ENCODE data around the gene ADAMTS2.

The ADAMTS2 gene

GRCh38 chr5:179369530-179369884, 24.2 kb upstream of the ADAMTS2 start:
- Histone ChIP-seq H3K9ac (ENCODE audit: low read length) (no peak overlapping the region), H3K4me1 (ENCODE audit: control insufficient read depth, low read depth, low read length) (no peaks in the 10 kb centered on the region), H3K36me3 (ENCODE audit: control insufficient read depth, low read depth, low read length) (no peaks in the 10 kb centered on the region), H3K9me3 (ENCODE audit: control insufficient read depth, low read depth, low read length) (no peaks in the 10 kb centered on the region), H3K4me3 (ENCODE audit: low read length) (no peak overlapping the region), H3K27ac (ENCODE audit: low read length) (no peak overlapping the region), H3K27me3 (ENCODE audit: control insufficient read depth, insufficient read depth, low read length) (no peaks in the 10 kb centered on the region)

- Histone ChIP-seq H3K27ac (ENCODE audit: low read length) (no peak overlapping the region), H3K4me3 (ENCODE audit: low read length) (no peak overlapping the region), H3K27me3 (ENCODE audit: control insufficient read depth, insufficient read depth, low read length) (no peaks in the 10 kb centered on the region), H3K9ac (ENCODE audit: low read length) (no peak overlapping the region), H3K4me1 (ENCODE audit: control insufficient read depth, low read depth, low read length) (no peaks in the 10 kb centered on the region), H3K36me3 (ENCODE audit: control insufficient read depth, low read depth, low read length) (no peaks in the 10 kb centered on the region), H3K9me3 (ENCODE audit: control insufficient read depth, low read depth, low read length) (no peaks in the 10 kb centered on the region)
Measured at GRCh38 chr5:179368806-179369529, 23.7 kb upstream of the ADAMTS2 start.

- Histone ChIP-seq H3K27me3 (ENCODE audit: control insufficient read depth, insufficient read depth, low read length) (no peaks in the 10 kb centered on the region), H3K4me3 (ENCODE audit: low read length) (no peak overlapping the region), H3K9me3 (ENCODE audit: control insufficient read depth, low read depth, low read length) (no peaks in the 10 kb centered on the region), H3K27ac (ENCODE audit: low read length) (no peak overlapping the region), H3K4me1 (ENCODE audit: control insufficient read depth, low read depth, low read length) (no peaks in the 10 kb centered on the region), H3K9ac (ENCODE audit: low read length) (no peak overlapping the region), H3K36me3 (ENCODE audit: control insufficient read depth, low read depth, low read length) (no peaks in the 10 kb centered on the region)
Measured at GRCh38 chr5:179368126-179368805, 23.0 kb upstream of the ADAMTS2 start.

GRCh38 chr5:179367491-179367890, 22.2 kb upstream of the ADAMTS2 start:
- H3K4me1 ChIP-seq (ENCODE audit: control insufficient read depth, low read depth, low read length) = no peaks in the 10 kb centered on the region
- no peak overlapping the region for H3K27ac ChIP-seq (ENCODE audit: low read length)
- no peaks in the 10 kb centered on the region for H3K9me3 ChIP-seq (ENCODE audit: control insufficient read depth, low read depth, low read length)
- no peaks in the 10 kb centered on the region for H3K36me3 ChIP-seq (ENCODE audit: control insufficient read depth, low read depth, low read length)
- H3K27me3 ChIP-seq (ENCODE audit: control insufficient read depth, insufficient read depth, low read length) = no peaks in the 10 kb centered on the region
- H3K9ac ChIP-seq (ENCODE audit: low read length) = no peak overlapping the region
- H3K4me3 ChIP-seq (ENCODE audit: low read length) = no peak overlapping the region

GRCh38 chr5:179362355-179362754, 17.1 kb upstream of the ADAMTS2 start:
- Histone ChIP-seq H3K4me1 (ENCODE audit: control insufficient read depth, low read depth, low read length) (no peaks in the 10 kb centered on the region), H3K9me3 (ENCODE audit: control insufficient read depth, low read depth, low read length) (no peaks in the 10 kb centered on the region), H3K9ac (ENCODE audit: low read length) (no peak overlapping the region), H3K4me3 (ENCODE audit: low read length) (no peak overlapping the region), H3K27ac (ENCODE audit: low read length) (no peak overlapping the region), H3K27me3 (ENCODE audit: control insufficient read depth, insufficient read depth, low read length) (no peaks in the 10 kb centered on the region), H3K36me3 (ENCODE audit: control insufficient read depth, low read depth, low read length) (no peaks in the 10 kb centered on the region)

GRCh38 chr5:179361037-179361603, 15.9 kb upstream of the ADAMTS2 start:
- no peaks in the 10 kb centered on the region for H3K4me1 ChIP-seq (ENCODE audit: control insufficient read depth, low read depth, low read length)
- H3K9ac ChIP-seq (ENCODE audit: low read length) = no peak overlapping the region
- H3K36me3 ChIP-seq (ENCODE audit: control insufficient read depth, low read depth, low read length) = no peaks in the 10 kb centered on the region
- no peak overlapping the region for H3K4me3 ChIP-seq (ENCODE audit: low read length)
- no peak overlapping the region for H3K27ac ChIP-seq (ENCODE audit: low read length)
- H3K9me3 ChIP-seq (ENCODE audit: control insufficient read depth, low read depth, low read length) = no peaks in the 10 kb centered on the region
- H3K27me3 ChIP-seq (ENCODE audit: control insufficient read depth, insufficient read depth, low read length) = no peaks in the 10 kb centered on the region

- no peak overlapping the region for H3K27ac ChIP-seq (ENCODE audit: low read length)
- no peaks in the 10 kb centered on the region for H3K36me3 ChIP-seq (ENCODE audit: control insufficient read depth, low read depth, low read length)
- no peaks in the 10 kb centered on the region for H3K9me3 ChIP-seq (ENCODE audit: control insufficient read depth, low read depth, low read length)
- no peak overlapping the region for H3K9ac ChIP-seq (ENCODE audit: low read length)
- H3K27me3 ChIP-seq (ENCODE audit: control insufficient read depth, insufficient read depth, low read length) = no peaks in the 10 kb centered on the region
- H3K4me3 ChIP-seq (ENCODE audit: low read length) = no peak overlapping the region
- H3K4me1 ChIP-seq (ENCODE audit: control insufficient read depth, low read depth, low read length) = no peaks in the 10 kb centered on the region
Measured at GRCh38 chr5:179357031-179357430, 11.8 kb upstream of the ADAMTS2 start.

- Histone ChIP-seq H3K4me3 (ENCODE audit: low read length) (no peak overlapping the region), H3K27ac (ENCODE audit: low read length) (no peak overlapping the region), H3K4me1 (ENCODE audit: control insufficient read depth, low read depth, low read length) (no peaks in the 10 kb centered on the region), H3K9ac (ENCODE audit: low read length) (no peak overlapping the region), H3K9me3 (ENCODE audit: control insufficient read depth, low read depth, low read length) (no peaks in the 10 kb centered on the region), H3K36me3 (ENCODE audit: control insufficient read depth, low read depth, low read length) (no peaks in the 10 kb centered on the region), H3K27me3 (ENCODE audit: control insufficient read depth, insufficient read depth, low read length) (no peaks in the 10 kb centered on the region)
Measured at GRCh38 chr5:179355976-179356974, 11.0 kb upstream of the ADAMTS2 start.

GRCh38 chr5:179354305-179354882, 9.1 kb upstream of the ADAMTS2 start:
- Histone ChIP-seq H3K9me3 (ENCODE audit: control insufficient read depth, low read depth, low read length) (no peaks in the 10 kb centered on the region), H3K27me3 (ENCODE audit: control insufficient read depth, insufficient read depth, low read length) (no peaks in the 10 kb centered on the region), H3K27ac (ENCODE audit: low read length) (no peak overlapping the region)

GRCh38 chr5:179348843-179349242, 3.6 kb upstream of the ADAMTS2 start:
- peaks cover 42% of the 10 kb centered on the region for H3K27me3 ChIP-seq (ENCODE audit: control insufficient read depth, insufficient read depth, low read length)
- H3K9me3 ChIP-seq (ENCODE audit: control insufficient read depth, low read depth, low read length) = no peaks in the 10 kb centered on the region
- no peak overlapping the region for H3K4me3 ChIP-seq (ENCODE audit: low read length)
- H3K9ac ChIP-seq (ENCODE audit: low read length) = no peak overlapping the region
- H3K36me3 ChIP-seq (ENCODE audit: control insufficient read depth, low read depth, low read length) = no peaks in the 10 kb centered on the region
- no peak overlapping the region for H3K27ac ChIP-seq (ENCODE audit: low read length)
- no peaks in the 10 kb centered on the region for H3K4me1 ChIP-seq (ENCODE audit: control insufficient read depth, low read depth, low read length)

More at GRCh38 chr5:179354305-179354882, 9.1 kb upstream of the ADAMTS2 start:
- Histone ChIP-seq H3K4me3 (ENCODE audit: low read length) (no peak overlapping the region), H3K4me1 (ENCODE audit: control insufficient read depth, low read depth, low read length) (no peaks in the 10 kb centered on the region), H3K36me3 (ENCODE audit: control insufficient read depth, low read depth, low read length) (no peaks in the 10 kb centered on the region), H3K9ac (ENCODE audit: low read length) (no peak overlapping the region)

- H3K27me3 ChIP-seq (ENCODE audit: control insufficient read depth, insufficient read depth, low read length) = peaks cover 50% of the 10 kb centered on the region
- no peak overlapping the region for H3K27ac ChIP-seq (ENCODE audit: low read length)
- H3K9ac ChIP-seq (ENCODE audit: low read length) = no peak overlapping the region
- no peaks in the 10 kb centered on the region for H3K36me3 ChIP-seq (ENCODE audit: control insufficient read depth, low read depth, low read length)
- no peak overlapping the region for H3K4me3 ChIP-seq (ENCODE audit: low read length)
- no peaks in the 10 kb centered on the region for H3K9me3 ChIP-seq (ENCODE audit: control insufficient read depth, low read depth, low read length)
- H3K4me1 ChIP-seq (ENCODE audit: control insufficient read depth, low read depth, low read length) = peaks cover 4% of the 10 kb centered on the region
Measured at GRCh38 chr5:179348011-179348530, 2.8 kb upstream of the ADAMTS2 start.

Data from iPS-18a (cell line).